ENCODE data around the gene AKR1E2. TPM values are rescaled to one million over a fixed set of nuclear protein-coding genes. Genes with fewer than 3 reads are reported as not detected.

The AKR1E2 gene
- total RNA-seq, 2 experiments from 2014 or later, result 11.2 to 13.8 TPM

DNA sequence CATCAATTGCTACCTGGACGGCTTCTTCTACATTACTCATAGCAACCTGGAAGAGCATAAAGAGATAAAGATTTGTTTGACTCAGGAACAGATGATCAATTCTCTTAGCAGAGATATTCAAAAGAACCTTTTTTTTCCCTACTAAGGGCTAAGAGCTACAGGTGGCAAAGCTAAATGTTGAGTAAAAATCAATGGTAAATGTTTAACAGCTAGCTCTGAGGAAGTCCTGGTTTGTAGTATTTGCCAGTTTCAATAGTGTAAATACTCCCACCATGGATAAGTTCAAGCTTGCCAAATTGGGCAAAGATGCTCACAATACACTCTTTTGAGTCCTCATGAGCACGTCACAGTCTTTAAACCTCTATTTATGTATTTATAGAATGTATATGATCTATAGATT lies 64.0 kb downstream of the AKR1E2 start:
- Mint-ChIP-seq H3K27me3 (no peaks in the 10 kb centered on the region), H3K4me1 (peaks cover 3% of the 10 kb centered on the region), H3K36me3 (ENCODE audit: low read depth) (peaks cover 2% of the 10 kb centered on the region), H3K27ac (no peak overlapping the region), H3K9me3 (no peaks in the 10 kb centered on the region), H3K4me3 (no peak overlapping the region)
- DNase-seq, result no peak
- CTCF ChIA-PET, result no interaction called here
- POLR2A ChIA-PET, result no interaction called here

DNA sequence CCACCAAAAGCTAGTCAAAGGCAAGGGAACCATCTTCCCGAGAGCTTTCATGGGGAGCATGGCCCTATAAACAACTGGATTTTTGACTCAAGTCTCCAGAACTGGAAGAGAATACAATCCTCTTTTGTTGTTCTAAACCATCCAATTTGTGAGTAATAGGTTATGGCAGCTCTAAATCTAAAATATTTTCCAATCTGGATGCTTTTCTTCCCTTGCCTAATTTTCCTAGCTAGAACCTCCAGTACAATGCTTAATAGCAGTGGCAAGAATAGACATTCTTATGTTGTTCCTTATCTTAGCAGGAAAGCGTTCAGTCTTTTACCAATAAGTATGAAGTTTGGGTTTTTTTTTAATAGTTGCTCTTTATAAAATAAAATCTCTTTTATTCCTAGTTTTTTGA lies 66.7 kb downstream of the AKR1E2 start:
- ChIA-PET CTCF (no interaction called here), POLR2A (no interaction called here)
- H3K9me3 Mint-ChIP-seq, result peaks cover 2% of the 10 kb centered on the region
- no peaks in the 10 kb centered on the region for H3K27me3 Mint-ChIP-seq
- peaks cover 4% of the 10 kb centered on the region for H3K36me3 Mint-ChIP-seq (ENCODE audit: low read depth)
- no peak overlapping the region for H3K27ac Mint-ChIP-seq
- H3K4me1 Mint-ChIP-seq, result no peaks in the 10 kb centered on the region
- no peak for DNase-seq
- no peak overlapping the region for H3K4me3 Mint-ChIP-seq

DNA sequence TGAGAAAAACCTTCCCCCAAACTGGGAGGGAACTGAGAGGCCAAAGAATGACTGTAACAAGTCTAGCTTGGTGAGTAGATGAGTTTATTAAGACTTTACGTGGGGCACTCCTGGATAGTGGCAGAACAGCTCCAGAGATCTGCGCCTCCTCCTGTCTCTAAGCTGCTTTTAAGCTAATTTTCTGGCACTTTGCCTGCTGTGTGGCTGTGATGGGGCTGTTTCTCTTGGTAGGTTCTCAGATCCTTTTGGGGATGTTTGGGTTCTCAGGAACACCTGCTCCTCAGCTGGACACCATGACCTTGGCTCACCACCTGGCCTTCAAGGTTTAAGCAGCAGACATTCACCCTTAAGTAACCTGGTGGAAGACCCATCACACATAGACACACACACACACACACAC lies 68.3 kb downstream of the AKR1E2 start:
- ChIA-PET POLR2A (no interaction called here), CTCF (no interaction called here)
- DNase-seq, result no peak
- Mint-ChIP-seq H3K9me3 (peaks cover 2% of the 10 kb centered on the region), H3K4me1 (no peaks in the 10 kb centered on the region), H3K27ac (no peak overlapping the region), H3K36me3 (ENCODE audit: low read depth) (peaks cover 4% of the 10 kb centered on the region), H3K4me3 (no peak overlapping the region), H3K27me3 (no peaks in the 10 kb centered on the region)

Other genes with a start within 250 kb of the AKR1E2 start
- gene AKR1C1, start 137.2 kb downstream of the AKR1E2 start, total RNA-seq, result 1 to 10 TPM in 1 of 2 experiments, under 1 TPM in 1; 0.89 to 1.1 TPM
- under 1 TPM in 1 of 2 experiments, not detected in 1; 0.17 TPM for gene AKR1C2, start 177.7 kb downstream of the AKR1E2 start, total RNA-seq